WI38 (cell line): ENCODE results near the gene ANO7.

Experiments
- H3K4me3 ChIP-seq: 2 replicates; pipeline ENCODE4 v1.5.1; 2011; ENCODE audit warnings: low read depth, mild to moderate bottlenecking, control low read depth, low read length
- CTCF ChIP-seq: IDR thresholded peaks from 2 replicates; pipeline ENCODE4 v1.5.1; 2012; ENCODE audit warnings: low read depth, mild to moderate bottlenecking, control low read depth, low read length

ANO7 gene

GRCh38 chr2:241235859-241236593 lies 47.5 kb downstream of the ANO7 start:
- no peak for TF ChIP-seq CTCF
- no peak overlapping the region for H3K4me3 ChIP-seq

GRCh38 chr2:241237047-241237446 lies 48.6 kb downstream of the ANO7 start:
- H3K4me3 ChIP-seq = no peak overlapping the region
- TF ChIP-seq CTCF = no peak

DNA sequence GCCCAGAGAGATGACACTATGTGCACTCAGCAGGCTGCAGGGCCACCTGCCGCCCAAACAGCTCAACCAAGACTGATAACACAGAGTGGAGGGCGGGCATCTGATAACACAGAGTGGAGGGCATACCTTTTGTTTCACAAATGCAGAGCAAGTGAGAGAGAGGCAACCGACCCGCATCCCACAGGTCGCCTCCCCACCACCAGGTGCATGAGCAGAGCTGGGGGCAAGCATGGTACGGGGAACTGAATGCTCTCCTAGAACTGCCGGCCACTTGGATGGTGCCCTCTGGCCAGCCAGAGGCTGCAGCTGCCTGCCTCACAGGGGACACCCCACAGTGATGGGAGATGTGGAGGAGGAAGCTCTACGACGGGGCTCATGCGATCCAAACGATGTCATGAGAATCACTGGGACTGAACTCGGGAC lies 49.5 kb downstream of the ANO7 start:
- no peak for TF ChIP-seq CTCF
- no peak overlapping the region for H3K4me3 ChIP-seq

DNA sequence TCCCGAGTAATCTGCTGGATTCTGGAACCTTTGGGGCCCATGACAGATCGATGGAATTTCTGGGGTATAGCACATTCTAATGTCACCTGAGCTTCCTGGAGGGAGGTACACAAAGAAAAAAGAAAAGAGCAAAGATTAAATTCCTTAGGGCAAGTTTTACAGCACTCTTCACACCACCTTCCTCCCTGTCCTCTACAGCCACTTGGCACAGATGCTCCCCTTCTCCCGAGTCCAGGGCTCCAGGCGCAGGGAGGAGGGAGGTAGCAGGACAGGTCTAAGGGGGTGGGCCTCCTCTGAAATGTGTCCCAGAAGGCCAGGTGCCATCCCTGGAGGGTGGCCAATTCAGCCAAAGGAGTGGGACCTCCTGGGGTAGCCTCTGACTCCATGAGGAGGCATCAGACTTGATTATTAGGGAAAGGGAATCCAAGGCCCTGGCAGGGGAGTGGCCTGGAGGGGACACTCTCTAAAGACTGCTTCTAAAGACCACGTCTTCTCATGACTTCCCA lies 50.3 kb downstream of the ANO7 start:
- no peak overlapping the region for H3K4me3 ChIP-seq
- TF ChIP-seq CTCF = no peak

DNA sequence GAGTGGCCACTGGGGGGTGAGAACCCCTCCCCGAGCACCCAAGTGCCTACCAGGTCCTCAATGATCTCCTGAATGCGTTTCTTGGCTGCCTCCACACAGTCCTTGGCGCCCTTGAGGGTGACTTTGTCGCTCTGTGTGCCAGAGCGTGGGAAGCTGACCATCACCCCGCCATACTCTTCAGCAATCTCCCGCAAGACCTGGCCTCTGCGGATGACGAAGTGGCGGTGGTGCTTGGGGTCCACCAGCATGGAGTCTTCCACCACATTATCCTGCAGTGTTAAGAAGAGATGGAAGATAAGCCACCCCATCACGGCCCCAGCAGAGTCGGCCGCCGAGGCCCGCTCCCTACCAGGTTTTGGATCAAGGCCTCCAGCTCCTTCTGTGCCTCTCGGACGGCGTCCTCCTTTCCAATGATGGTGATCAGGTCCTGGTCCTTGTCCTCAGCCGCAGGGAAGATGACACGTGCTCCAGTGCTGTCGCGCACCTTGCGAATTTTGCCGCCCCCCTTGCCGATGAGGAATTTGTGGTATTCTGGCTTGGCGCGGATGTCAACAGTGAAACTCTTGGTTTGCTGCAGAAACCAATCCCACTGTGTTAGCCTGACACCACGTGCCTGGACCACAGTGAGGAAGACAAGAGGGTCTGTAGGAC lies 51.2 kb downstream of the ANO7 start:
- no peak overlapping the region for H3K4me3 ChIP-seq
- no peak for TF ChIP-seq CTCF

- no peak for TF ChIP-seq CTCF
- no peak overlapping the region for H3K4me3 ChIP-seq
Observed at GRCh38 chr2:241240320-241241004, 52.0 kb downstream of the ANO7 start.

DNA sequence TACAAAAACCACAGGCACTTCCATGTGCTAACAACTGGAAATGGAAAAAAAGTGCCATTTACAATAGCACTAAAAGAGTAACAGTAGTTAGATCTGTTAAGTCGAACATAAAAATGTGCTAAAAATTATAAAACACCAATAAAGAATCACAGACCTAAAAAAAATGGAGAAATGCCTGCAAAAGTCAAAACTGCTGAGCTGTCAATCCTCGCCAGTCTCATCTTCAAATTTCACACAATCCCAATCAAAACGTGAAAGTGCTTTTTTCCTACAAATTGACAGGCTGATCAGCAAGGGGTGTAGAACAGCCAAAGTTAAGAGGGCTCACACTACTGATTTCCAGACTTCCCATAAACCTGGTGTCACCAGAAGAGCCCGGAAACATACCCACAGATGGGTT lies 53.2 kb downstream of the ANO7 start:
- TF ChIP-seq CTCF = no peak
- H3K4me3 ChIP-seq = no peak overlapping the region
